Measurements from ENCODE around the gene TMEM18.

DNA sequence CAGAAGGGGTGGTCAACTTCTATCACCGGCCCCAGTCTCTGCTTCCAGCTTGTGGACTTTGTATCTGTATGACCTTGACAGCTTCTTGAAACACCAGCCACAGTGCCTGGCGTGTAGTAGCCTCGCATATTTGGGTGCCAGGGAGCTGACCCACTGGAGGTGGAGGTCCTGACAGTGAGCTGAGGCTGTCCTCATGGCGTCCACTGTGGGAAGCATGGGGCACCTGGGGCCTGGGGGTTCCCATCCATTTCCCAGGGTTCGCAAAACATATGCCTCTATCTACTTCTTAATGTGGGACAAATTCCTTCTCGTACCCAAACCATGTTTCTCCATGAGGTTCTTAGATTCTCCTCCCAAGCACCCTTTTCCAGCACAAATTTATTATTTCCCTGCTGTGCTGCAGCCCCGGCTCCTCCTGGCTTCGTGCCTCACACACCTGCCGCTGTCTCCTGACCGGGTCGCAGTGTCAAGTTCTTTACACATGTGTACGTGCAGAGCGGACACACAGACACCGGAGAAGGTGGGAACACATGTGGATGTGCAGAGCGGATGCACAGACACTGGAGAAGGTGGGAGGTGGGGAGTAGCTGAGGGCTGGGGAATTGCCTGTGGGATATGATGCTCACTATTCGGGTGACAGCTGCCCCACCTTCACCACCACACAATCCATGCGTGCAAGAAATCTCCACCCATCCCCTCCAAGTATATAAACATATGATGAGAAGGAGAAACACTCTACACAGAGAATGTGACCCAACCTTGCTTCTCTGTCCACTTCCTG lies 23.4 kb downstream of the TMEM18 start:
- TF ChIP-seq, protein P1, sequence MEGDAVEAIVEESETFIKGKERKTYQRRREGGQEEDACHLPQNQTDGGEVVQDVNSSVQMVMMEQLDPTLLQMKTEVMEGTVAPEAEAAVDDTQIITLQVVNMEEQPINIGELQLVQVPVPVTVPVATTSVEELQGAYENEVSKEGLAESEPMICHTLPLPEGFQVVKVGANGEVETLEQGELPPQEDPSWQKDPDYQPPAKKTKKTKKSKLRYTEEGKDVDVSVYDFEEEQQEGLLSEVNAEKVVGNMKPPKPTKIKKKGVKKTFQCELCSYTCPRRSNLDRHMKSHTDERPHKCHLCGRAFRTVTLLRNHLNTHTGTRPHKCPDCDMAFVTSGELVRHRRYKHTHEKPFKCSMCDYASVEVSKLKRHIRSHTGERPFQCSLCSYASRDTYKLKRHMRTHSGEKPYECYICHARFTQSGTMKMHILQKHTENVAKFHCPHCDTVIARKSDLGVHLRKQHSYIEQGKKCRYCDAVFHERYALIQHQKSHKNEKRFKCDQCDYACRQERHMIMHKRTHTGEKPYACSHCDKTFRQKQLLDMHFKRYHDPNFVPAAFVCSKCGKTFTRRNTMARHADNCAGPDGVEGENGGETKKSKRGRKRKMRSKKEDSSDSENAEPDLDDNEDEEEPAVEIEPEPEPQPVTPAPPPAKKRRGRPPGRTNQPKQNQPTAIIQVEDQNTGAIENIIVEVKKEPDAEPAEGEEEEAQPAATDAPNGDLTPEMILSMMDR (IDR thresholded peaks at IDR 0.05), result no peak
- no peak for TF ChIP-seq POLR2A (IDR thresholded peaks at IDR 0.05)

Data from lower leg skin (tissue), 3 donors.